Astrocyte of the cerebellum (primary cell): ENCODE measurements around the gene CCDC171.

ENCODE experiments used
- DNase-seq: peaks from one replicate; pipeline ENCODE4 v3.0.0-alpha.2; 2011; ENCODE audit warnings: low read depth
- H3K4me3 ChIP-seq: 2 replicates; pipeline ENCODE4 v1.5.1; 2011; ENCODE audit warnings: mild to moderate bottlenecking, low read depth, low read length, moderate library complexity
- CTCF ChIP-seq: IDR thresholded peaks from 2 replicates; pipeline ENCODE4 v1.5.1; 2012; ENCODE audit warnings: low read length, low read depth, moderate library complexity, mild to moderate bottlenecking; ENCODE audit errors: missing control alignments
- in situ Hi-C: cut with HindIII; loops from 2 replicates; pipeline ENCODE4 v1.10.0; 2017; ENCODE audit warnings: low sequenced_read_pairs

The CCDC171 gene

GRCh38 chr9:15529566-15530324, 23.1 kb upstream of the CCDC171 start:
- in situ Hi-C loops: no loop called here
- no peak for TF ChIP-seq CTCF
- DNase-seq: no peak
- no peak overlapping the region for H3K4me3 ChIP-seq

DNA sequence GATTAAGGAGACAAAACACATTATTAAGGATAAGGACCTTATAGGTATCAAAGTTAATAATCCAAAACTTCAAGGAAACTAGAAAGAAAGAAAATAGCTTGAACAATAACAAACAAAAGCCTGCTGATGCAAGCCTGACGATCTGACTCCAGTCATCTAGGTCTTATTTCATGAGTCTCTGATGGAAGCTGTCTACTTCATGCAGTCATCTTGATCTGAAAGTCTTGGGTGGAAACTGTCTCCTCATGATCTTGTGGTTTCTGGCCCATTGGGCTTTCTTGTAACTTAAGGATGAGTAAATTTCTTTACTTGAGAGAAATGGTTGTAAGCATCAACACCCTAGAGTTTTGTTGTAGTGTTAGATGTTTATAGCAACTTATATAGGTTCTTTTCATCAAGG, 21.5 kb upstream of the CCDC171 start:
- H3K4me3 ChIP-seq: no peak overlapping the region
- no peak for TF ChIP-seq CTCF
- DNase-seq: no peak
- in situ Hi-C loops: no loop called here

DNA sequence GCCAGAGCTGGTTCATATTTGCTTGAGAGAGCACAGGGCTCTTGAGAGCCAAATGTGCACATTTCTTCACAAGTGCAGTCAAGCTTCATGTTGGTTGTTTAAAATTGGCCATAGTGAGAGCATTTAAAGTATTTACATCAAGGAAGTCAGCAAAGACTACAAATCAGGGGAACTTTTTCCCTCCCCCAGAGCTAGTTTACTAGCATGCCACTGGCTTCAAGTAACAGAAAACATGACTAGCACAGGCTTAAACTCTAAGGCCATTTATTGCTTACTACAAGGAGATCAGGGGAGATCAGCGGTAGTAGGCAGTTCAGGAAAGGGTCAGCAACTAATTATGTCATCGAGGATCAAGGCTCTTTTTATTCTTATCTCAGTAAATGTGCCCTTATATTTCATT, 11.0 kb upstream of the CCDC171 start:
- in situ Hi-C loops: no loop called here
- DNase-seq: no peak
- no peak overlapping the region for H3K4me3 ChIP-seq
- no peak for TF ChIP-seq CTCF

- in situ Hi-C loops: no loop called here
- no peak for DNase-seq
- H3K4me3 ChIP-seq: no peak overlapping the region
- TF ChIP-seq CTCF: no peak
These were observed 10.2 kb upstream of the CCDC171 start for GRCh38 chr9:15542624-15543023.

- no peak overlapping the region for H3K4me3 ChIP-seq
- DNase-seq: no peak
- no peak for TF ChIP-seq CTCF
- in situ Hi-C loops: no loop called here
These were observed 9.6 kb upstream of the CCDC171 start for GRCh38 chr9:15543047-15543813.

- no peak for DNase-seq
- in situ Hi-C loops: no loop called here
- no peak overlapping the region for H3K4me3 ChIP-seq
- TF ChIP-seq CTCF: no peak
These were observed 3.2 kb upstream of the CCDC171 start for GRCh38 chr9:15549611-15550010.
